Activated CD8-positive, alpha-beta memory T cell treated with anti-CD3 and anti-CD28 coated beads, Interleukin-2, amount 50 U/mL, for 48 hours (primary cell): ENCODE results near the gene ZDHHC11.
"Not testable (repeated sequence)": the region's sequence is repeated elsewhere in the genome, so short reads cannot be mapped to it uniquely, and the experiment has no call there.

Experiments used
- DNase-seq: peaks from one replicate; pipeline ENCODE4 v3.0.0-alpha.2; 2020

ZDHHC11 gene

GRCh38 chr5:842402-843221 lies 8.2 kb downstream of the ZDHHC11 start:
- DNase-seq: peak; percentile 42

- DNase-seq: peak; percentile 32
Measured at GRCh38 chr5:841531-842401, 9.0 kb downstream of the ZDHHC11 start.

DNA sequence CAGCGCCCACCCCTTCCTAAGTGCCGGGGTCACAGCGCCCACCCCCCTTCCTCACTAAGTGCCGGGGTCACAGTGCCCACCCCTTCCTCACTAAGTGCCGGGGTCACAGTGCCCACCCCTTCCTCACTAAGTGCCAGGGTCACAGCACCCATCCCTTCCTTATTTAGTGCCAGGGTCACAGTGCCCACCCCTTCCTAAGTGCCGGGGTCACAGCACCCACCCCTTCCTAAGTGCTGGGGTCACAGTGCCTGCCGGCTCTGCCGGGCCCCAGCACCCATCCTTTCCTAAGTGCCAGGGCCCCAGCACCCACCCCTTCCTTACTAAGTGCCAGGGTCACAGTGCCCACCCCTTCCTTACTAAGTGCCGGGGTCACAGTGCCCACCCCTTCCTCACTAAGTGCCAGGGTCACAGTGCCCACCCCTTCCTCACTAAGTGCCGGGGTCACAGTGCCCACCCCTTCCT lies 9.8 kb downstream of the ZDHHC11 start:
- DNase-seq: not testable (repeated sequence)

DNA sequence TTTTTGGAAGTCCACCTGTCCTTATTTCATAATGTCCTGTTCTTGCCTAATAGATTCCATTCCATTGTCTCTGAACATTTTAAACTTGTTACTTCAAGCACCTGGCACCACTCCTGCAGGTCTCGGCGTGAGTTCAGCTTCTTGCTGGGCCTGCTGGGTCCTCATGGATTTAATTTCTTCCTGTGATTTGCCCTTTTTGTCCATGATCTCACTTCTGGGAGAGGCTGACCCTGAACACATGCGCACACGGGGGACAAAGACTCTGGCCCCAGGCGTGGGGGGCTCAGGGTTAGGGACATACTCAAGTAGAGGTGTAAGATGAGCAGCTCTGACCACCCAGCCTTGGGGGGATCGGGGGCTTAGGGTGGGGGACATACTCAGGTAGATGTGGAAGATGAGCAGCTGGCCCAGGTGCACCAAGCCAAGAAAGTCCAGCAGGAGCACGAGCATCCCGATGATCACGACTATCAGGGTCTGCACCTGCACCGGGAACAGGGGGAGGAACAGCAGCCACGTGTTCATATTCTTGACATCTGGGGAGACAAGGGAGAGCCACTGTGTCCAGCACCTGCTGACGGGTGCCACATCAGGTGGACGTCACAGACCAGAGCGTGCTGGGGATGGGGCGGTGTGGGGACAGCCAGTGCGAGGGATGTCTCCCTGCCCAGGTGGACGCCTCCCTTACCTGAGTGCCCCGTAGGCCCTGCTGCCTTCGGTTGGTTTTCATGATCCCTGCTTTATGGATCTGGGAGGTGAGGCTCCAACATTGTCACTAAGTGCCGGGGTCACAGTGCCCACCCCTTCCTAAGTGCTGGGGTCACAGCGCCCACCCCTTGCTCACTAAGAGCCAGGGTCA lies 10.4 kb downstream of the ZDHHC11 start:
- DNase-seq: peak; percentile 45

DNA sequence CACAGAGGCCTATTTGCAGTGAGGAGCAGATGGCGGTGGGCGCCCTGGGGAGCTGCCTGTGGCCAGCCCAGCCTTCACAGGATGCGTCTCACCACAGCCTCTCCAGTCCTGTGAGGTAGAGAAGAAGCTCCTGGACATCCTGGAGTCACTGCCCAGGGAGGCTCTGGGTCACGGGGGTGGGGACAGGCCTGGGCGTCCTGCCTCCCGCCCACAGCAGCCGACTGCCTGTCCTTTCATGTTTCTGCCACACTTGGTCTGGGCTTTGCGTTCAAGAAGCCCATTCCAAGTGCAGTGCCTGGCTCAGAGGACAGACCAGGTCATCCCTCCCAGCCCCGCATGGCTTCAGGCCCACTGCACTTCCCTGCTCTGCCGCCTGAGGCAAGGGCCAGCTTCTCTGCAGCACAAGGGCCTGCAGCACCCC lies 12.3 kb downstream of the ZDHHC11 start:
- DNase-seq: peak; percentile 49

GRCh38 chr5:837621-838121 lies 13.1 kb downstream of the ZDHHC11 start:
- DNase-seq: peak; percentile 42

DNA sequence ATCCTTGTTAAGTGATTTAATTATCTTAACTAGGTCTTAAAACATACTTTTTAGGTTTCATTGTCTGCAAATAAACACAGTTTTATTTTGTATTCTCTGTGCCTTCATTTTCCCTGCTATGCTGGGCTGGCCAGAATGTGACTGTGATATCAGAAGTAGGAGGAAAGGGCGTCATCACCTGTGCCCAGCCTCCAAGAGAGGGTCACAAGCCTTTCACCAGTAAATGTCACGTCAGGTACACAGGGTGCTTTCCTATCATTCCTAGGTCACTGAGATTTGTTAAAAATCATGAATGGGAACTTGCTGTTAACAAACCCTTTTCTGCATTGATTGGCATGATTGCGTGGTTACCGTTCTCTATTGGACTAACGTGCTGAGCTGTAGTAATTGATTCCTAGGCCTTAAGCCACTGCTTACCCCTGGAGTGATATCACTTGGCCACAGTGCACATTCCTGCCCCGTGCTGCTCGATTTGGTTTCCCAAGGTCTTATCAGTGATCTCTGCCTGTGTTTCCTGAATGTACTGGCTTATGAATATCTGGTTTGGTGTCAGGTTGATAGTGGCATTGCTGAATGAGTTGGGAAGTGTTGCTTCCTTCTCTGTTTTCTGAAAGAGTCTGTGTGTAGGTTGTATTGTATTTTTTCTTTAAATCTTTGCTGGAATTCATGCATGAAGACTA lies 14.7 kb downstream of the ZDHHC11 start:
- peak; percentile 22 for DNase-seq

- not testable (repeated sequence) for DNase-seq
Measured at GRCh38 chr5:834013-834412, 16.8 kb downstream of the ZDHHC11 start.

DNA sequence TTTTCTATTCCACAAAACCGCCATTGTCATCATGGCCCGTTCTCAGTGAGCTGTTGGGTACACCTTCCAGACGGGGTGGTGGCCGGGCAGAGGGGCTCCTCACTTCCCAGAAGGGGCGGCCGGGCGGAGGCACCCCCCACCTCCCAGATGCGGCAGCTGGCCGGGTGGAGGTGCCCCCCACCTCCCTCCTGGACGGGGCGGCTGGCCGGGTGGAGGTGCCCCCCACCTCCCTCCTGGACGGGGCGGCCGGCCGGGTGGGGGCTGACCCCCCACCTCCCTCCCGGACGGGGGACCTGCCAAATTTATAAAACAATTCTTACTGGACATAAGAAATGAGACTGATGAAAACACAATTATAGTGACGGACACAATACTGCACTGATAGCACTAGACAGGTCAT lies 22.6 kb downstream of the ZDHHC11 start:
- DNase-seq: not testable (repeated sequence)

DNA sequence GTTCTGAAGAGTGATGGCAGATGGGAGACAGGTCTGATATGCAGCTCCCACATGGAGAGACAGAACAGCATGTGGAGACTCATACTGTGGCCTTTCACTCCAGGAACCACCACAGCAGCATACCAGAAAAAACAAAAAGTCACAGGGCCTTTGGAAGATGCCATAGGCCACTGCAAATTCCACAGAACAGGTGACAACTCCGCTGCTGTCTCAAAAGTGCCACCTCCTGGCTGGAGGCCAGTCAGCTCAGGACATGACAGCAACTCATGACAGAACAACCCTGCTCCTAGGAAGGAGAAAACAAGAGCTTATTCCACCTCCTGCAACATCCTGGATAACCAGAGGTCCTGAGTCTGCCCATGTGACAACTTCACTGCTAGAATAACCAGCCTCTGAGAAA lies 25.2 kb downstream of the ZDHHC11 start:
- not testable (repeated sequence) for DNase-seq

DNA sequence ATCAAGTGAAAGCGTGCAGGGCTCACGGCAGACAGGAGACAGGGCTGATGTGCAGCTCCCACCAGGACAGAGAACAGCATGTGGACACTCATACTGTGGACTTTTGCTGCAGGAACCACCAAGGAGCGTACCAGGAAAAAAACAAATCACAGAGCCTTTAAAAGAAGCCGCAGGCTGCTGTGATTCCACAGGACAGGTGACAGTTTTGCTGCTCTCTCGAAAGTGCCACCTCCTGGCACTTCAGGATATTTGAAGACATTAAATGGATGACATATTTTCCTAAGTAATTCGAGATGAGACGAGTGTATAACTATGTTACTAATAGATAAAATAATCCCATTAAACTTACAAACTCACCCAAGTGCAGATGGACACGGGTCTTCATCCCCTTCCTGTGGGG lies 29.3 kb downstream of the ZDHHC11 start:
- DNase-seq: no peak

GRCh38 chr5:820245-820644 lies 30.5 kb downstream of the ZDHHC11 start:
- no peak for DNase-seq

DNA sequence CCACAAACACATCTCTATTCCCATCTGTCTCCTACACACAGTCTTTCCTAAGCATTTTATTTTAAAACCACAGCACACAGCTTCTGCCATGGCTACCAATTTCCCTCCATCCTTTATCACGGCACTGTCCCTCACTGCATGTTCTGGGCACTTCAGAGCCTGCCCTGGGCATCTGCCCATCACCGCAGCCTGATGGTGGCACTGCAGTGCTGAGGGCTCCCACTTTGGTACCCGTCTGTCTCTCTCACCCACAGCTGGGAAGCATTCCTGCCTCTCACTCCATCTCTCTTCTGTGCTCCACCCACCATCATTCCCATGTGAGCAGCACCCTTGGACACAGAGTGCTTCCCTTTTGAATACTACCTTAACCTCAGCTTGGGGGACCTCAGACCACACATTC lies 31.7 kb downstream of the ZDHHC11 start:
- no peak for DNase-seq

- DNase-seq: no peak
Measured at GRCh38 chr5:816176-816575, 34.6 kb downstream of the ZDHHC11 start.

- DNase-seq: no peak
Measured at GRCh38 chr5:815449-815848, 35.3 kb downstream of the ZDHHC11 start.

DNA sequence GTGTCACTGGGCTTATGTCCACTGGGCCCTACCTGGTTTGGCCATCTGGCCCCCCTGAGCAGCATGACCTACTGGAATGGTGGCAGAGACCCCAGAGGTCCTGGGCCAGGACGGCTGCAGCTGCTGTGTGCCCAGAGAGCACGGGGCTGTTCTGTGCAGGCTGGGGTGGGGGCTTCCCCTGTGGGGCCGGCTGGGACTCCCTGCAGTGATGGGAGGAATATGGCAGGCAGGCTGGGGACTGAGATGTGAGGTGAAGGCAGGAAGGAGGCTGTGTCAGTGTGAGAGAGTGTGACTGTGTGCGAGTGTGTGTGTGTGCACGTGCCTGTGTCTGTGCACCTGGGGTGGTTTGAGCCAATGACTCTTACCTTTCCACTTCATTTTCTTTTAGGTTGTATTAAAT lies 37.2 kb downstream of the ZDHHC11 start:
- DNase-seq: not testable (repeated sequence)

- not testable (repeated sequence) for DNase-seq
Measured at GRCh38 chr5:811384-811783, 39.4 kb downstream of the ZDHHC11 start.

- DNase-seq: not testable (repeated sequence)
Measured at GRCh38 chr5:807719-808514, 42.9 kb downstream of the ZDHHC11 start.

- no peak for DNase-seq
Measured at GRCh38 chr5:801472-801871, 49.3 kb downstream of the ZDHHC11 start.

GRCh38 chr5:801055-801454 lies 49.7 kb downstream of the ZDHHC11 start:
- not testable (repeated sequence) for DNase-seq
